Breast epithelium (tissue), 3 donors: Measurements from ENCODE around the gene KCNIP3.

ENCODE experiments used
- POLR2AphosphoS5 ChIP-seq, 3 donors: sonication (generic); formaldehyde crosslinking; IDR thresholded peaks; one replicate each; pipeline ENCODE4 v1.6.1; 2017; ENCODE audit warnings: antibody characterized with exemption in 3 of 3
- TF ChIP-seq, protein P1 (sequence below), 3 donors: fragments of 450-650 bp; IDR thresholded peaks; one replicate each; pipeline ENCODE4 v1.5.1; 2016 to 2017; ENCODE audit warnings: antibody characterized with exemption in 3 of 3, mild to moderate bottlenecking in 3 of 3, moderate library complexity in 3 of 3

GRCh38 chr2:95272299-95272751 lies 24.8 kb upstream of the KCNIP3 start:
- TF ChIP-seq, protein P1, sequence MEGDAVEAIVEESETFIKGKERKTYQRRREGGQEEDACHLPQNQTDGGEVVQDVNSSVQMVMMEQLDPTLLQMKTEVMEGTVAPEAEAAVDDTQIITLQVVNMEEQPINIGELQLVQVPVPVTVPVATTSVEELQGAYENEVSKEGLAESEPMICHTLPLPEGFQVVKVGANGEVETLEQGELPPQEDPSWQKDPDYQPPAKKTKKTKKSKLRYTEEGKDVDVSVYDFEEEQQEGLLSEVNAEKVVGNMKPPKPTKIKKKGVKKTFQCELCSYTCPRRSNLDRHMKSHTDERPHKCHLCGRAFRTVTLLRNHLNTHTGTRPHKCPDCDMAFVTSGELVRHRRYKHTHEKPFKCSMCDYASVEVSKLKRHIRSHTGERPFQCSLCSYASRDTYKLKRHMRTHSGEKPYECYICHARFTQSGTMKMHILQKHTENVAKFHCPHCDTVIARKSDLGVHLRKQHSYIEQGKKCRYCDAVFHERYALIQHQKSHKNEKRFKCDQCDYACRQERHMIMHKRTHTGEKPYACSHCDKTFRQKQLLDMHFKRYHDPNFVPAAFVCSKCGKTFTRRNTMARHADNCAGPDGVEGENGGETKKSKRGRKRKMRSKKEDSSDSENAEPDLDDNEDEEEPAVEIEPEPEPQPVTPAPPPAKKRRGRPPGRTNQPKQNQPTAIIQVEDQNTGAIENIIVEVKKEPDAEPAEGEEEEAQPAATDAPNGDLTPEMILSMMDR (IDR thresholded peaks at IDR 0.05), result no peak
- no peak for TF ChIP-seq POLR2AphosphoS5 (IDR thresholded peaks at IDR 0.05)
